ENCODE results near the gene BRD1. TPM values are rescaled to one million over a fixed set of nuclear protein-coding genes. Genes with fewer than 3 reads are reported as not detected.

Gene BRD1
- total RNA-seq, 2 donors from 2014 or later = 32.7 to 37.7 TPM

DNA sequence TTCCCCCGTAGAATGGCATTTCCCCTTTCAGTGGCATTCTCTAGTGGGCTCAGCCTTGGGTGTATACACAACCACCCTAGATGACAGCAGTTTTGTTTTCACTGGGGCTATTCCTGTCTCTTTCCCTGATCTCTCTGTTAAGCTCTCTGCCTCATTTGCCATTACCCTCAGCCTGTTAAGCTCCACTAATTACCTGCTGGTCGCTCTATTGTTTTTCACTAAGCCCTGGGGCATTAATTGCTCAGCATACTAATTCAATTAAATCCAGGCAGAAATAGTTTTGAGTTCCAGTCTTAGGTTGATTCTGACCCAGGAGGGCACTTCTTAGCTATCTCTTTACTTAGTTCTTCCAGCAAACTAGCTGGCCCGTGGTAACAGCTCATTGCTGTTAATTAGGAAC lies 80.0 kb downstream of the BRD1 start:
- intact Hi-C loops (cut with DNase I) = no loop called here
- Histone ChIP-seq H3K36me3 (no peaks in the 10 kb centered on the region), H3K9me3 (no peaks in the 10 kb centered on the region), H3K4me1 (no peaks in the 10 kb centered on the region), H3K9ac (ENCODE audit: low read depth in 2 of 2, low read length in 2 of 2) (no peak overlapping the region), H3K27ac (no peak overlapping the region), H3K4me3 (no peak overlapping the region), H3K27me3 (no peaks in the 10 kb centered on the region)
- TF ChIP-seq, protein P1, sequence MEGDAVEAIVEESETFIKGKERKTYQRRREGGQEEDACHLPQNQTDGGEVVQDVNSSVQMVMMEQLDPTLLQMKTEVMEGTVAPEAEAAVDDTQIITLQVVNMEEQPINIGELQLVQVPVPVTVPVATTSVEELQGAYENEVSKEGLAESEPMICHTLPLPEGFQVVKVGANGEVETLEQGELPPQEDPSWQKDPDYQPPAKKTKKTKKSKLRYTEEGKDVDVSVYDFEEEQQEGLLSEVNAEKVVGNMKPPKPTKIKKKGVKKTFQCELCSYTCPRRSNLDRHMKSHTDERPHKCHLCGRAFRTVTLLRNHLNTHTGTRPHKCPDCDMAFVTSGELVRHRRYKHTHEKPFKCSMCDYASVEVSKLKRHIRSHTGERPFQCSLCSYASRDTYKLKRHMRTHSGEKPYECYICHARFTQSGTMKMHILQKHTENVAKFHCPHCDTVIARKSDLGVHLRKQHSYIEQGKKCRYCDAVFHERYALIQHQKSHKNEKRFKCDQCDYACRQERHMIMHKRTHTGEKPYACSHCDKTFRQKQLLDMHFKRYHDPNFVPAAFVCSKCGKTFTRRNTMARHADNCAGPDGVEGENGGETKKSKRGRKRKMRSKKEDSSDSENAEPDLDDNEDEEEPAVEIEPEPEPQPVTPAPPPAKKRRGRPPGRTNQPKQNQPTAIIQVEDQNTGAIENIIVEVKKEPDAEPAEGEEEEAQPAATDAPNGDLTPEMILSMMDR (IDR thresholded peaks at IDR 0.05) = no peak
- DNase-seq = no peak

DNA sequence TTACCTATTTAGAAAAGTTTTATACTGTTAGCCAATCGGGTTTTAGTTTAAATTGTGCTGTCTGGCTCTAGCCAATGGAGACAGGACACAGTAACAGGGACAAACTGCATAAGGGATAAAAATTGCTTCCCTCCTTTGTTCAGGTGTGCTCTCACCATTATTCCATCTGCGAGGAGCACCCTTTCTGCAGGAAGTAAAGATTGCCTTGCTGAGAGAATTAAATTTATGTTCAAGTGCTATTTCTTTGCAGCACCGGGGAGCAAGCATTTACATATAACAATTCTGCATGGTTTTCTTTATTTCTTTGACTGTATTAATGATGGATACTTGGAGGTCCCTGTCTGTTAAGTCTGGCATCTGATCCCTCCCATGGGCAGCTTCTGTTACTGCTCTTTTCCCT lies 80.5 kb downstream of the BRD1 start:
- no peak overlapping the region for H3K27ac ChIP-seq
- TF ChIP-seq, protein P1 (IDR thresholded peaks at IDR 0.05) = no peak
- no peaks in the 10 kb centered on the region for H3K4me1 ChIP-seq
- no peaks in the 10 kb centered on the region for H3K36me3 ChIP-seq
- no peak overlapping the region for H3K4me3 ChIP-seq
- no peaks in the 10 kb centered on the region for H3K27me3 ChIP-seq
- no peak for DNase-seq
- intact Hi-C loops (cut with DNase I) = no loop called here
- no peak overlapping the region for H3K9ac ChIP-seq (ENCODE audit: low read depth in 2 of 2, low read length in 2 of 2)
- H3K9me3 ChIP-seq = no peaks in the 10 kb centered on the region

DNA sequence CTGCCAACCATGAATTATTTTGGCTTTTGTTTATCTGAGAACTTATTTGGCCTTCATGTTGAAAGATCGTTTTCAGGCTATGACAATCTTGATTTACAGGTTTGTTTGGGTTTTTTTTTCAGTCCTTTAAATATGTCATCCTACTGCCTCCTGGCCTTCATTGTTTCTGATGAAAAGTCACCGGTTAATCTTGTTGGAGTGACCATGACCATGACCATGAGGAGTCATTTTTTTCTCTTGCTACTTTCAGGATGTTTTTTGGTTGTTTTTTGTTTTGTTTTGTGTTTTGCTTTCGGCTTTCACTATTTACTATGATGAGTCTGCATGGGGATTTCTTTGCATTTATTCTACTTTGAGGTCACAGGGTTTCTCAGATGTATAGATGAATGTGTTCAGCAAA lies 81.6 kb downstream of the BRD1 start:
- TF ChIP-seq, protein P1 (IDR thresholded peaks at IDR 0.05) = no peak
- Histone ChIP-seq H3K27me3 (no peaks in the 10 kb centered on the region), H3K4me3 (no peak overlapping the region), H3K4me1 (no peaks in the 10 kb centered on the region), H3K9ac (ENCODE audit: low read depth in 2 of 2, low read length in 2 of 2) (no peak overlapping the region), H3K9me3 (no peaks in the 10 kb centered on the region), H3K36me3 (no peaks in the 10 kb centered on the region), H3K27ac (no peak overlapping the region)
- intact Hi-C loops (cut with DNase I) = no loop called here
- no peak for DNase-seq

DNA sequence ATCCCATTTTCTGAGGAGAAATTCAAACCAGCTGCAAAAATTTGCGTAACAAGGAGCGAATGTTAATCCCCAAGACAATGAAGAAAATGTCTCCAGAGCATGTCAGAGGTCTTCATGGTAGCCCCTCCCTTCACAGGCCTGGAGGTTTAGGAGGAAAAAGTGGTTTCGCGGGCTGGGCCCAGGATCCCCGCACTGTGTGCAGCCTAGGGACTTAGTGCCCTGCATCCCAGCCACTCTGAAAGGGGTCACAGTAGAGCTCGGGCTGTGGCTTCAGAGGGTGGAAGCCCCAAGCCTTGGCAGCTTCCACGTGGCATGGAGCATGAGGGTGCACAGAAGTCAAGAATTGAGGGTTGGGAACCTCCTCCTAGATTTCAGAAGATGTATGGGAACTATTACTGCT lies 87.4 kb downstream of the BRD1 start:
- Histone ChIP-seq H3K4me3 (no peak overlapping the region), H3K36me3 (no peaks in the 10 kb centered on the region), H3K27me3 (no peaks in the 10 kb centered on the region), H3K4me1 (no peaks in the 10 kb centered on the region), H3K9ac (ENCODE audit: low read depth in 2 of 2, low read length in 2 of 2) (no peak overlapping the region), H3K9me3 (no peaks in the 10 kb centered on the region), H3K27ac (no peak overlapping the region)
- intact Hi-C loops (cut with DNase I) = no loop called here
- TF ChIP-seq, protein P1 (IDR thresholded peaks at IDR 0.05) = no peak
- DNase-seq = no peak

DNA sequence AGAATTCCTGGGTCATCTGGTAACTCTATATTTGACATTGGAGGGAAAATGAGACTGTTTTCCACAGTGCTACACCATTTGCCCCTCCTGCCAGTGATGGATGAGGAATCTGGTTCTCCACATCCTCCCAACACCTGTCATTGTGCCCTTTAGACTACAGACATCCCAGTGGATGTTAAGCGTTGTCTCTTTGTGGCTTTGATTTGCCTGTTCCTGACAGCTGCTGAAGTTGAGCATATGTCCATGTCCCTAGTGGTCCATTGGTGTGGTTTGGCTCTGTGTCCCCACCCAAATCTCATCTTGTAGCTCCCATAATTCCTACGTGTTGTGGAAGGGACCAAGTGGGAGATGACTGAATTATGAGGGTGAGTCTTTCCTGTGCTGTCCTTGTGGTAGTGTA lies 88.5 kb downstream of the BRD1 start:
- no peak for DNase-seq
- TF ChIP-seq, protein P1 (IDR thresholded peaks at IDR 0.05) = no peak
- H3K9me3 ChIP-seq = no peaks in the 10 kb centered on the region
- H3K27me3 ChIP-seq = no peaks in the 10 kb centered on the region
- H3K4me3 ChIP-seq = no peak overlapping the region
- intact Hi-C loops (cut with DNase I) = no loop called here
- H3K9ac ChIP-seq (ENCODE audit: low read depth in 2 of 2, low read length in 2 of 2) = no peak overlapping the region
- H3K36me3 ChIP-seq = no peaks in the 10 kb centered on the region
- H3K27ac ChIP-seq = no peak overlapping the region
- H3K4me1 ChIP-seq = no peaks in the 10 kb centered on the region

DNA sequence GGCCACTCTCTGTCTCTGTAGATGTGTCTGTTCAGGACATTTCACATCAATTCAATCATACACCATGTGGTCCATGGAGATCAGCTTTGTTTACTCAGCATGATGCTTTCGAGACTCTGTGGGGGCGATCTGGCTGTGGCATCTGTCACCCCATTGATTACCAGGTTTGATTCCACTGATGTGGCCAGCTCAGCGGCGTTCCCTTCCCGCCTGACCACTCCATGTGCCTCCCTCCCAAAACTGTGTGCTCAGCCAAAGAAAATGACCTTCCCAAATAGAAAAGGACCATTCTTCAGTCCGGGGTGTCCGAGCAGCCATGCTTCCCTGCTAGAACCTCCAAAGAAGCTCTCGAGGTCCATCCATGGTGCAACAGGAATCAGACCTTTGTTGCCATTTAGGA lies 89.1 kb downstream of the BRD1 start:
- Histone ChIP-seq H3K9me3 (no peaks in the 10 kb centered on the region), H3K9ac (ENCODE audit: low read depth in 2 of 2, low read length in 2 of 2) (no peak overlapping the region), H3K4me1 (no peaks in the 10 kb centered on the region), H3K36me3 (no peaks in the 10 kb centered on the region), H3K27me3 (no peaks in the 10 kb centered on the region), H3K4me3 (no peak overlapping the region), H3K27ac (no peak overlapping the region)
- intact Hi-C loops (cut with DNase I) = no loop called here
- TF ChIP-seq, protein P1 (IDR thresholded peaks at IDR 0.05) = no peak
- DNase-seq = no peak
